KOPT-K1 (cell line): ENCODE measurements around the gene BAIAP2L2.
"Not testable (repeated sequence)": the region's sequence is repeated elsewhere in the genome, so short reads cannot be mapped to it uniquely, and the experiment has no call there.

Source experiments
- H3K27ac ChIP-seq: fragments of 200-600 bp; sonication (generic); 2 replicates; pipeline ENCODE4 v1.5.1; 2016; ENCODE audit warnings: antibody characterized with exemption, mild to moderate bottlenecking, low read depth, low read length; ENCODE audit not compliant: poor library complexity, severe bottlenecking
- H3K36me3 ChIP-seq: fragments of 200-600 bp; sonication (generic); 2 replicates; pipeline ENCODE4 v1.5.1; 2017; ENCODE audit warnings: antibody characterized with exemption, mild to moderate bottlenecking, low read length, moderate library complexity; ENCODE audit not compliant: insufficient read depth
- H3K9me3 ChIP-seq: fragments of 200-600 bp; sonication (generic); 2 replicates; pipeline ENCODE4 v1.5.1; 2017; ENCODE audit warnings: antibody characterized with exemption, low read length, mild to moderate bottlenecking; ENCODE audit not compliant: insufficient read depth, poor library complexity, severe bottlenecking

BAIAP2L2 gene, protein sequence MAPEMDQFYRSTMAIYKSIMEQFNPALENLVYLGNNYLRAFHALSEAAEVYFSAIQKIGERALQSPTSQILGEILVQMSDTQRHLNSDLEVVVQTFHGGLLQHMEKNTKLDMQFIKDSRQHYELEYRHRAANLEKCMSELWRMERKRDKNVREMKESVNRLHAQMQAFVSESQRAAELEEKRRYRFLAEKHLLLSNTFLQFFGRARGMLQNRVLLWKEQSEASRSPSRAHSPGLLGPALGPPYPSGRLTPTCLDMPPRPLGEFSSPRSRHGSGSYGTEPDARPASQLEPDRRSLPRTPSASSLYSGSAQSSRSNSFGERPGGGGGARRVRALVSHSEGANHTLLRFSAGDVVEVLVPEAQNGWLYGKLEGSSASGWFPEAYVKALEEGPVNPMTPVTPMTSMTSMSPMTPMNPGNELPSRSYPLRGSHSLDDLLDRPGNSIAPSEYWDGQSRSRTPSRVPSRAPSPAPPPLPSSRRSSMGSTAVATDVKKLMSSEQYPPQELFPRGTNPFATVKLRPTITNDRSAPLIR

GRCh38 chr22:38110008-38110862 lies at the start of gene BAIAP2L2:
Gene BAIAP2L2 (minus strand): TSS chr22:38110684. CDS start chr22:38110525, 159 bp downstream.
- peaks cover 18% of the 10 kb centered on the region; the same call in 1 of the 2 replicates for H3K36me3 ChIP-seq
- H3K9me3 ChIP-seq: no peaks in the 10 kb centered on the region
- no peak within 1 kb of the TSS for H3K27ac ChIP-seq

- Histone ChIP-seq H3K36me3 (no peaks in the 10 kb centered on the region), H3K27ac (no peak overlapping the region)
These were observed 45.2 kb upstream of the BAIAP2L2 start for GRCh38 chr22:38155703-38156102.

GRCh38 chr22:38154563-38154915 lies 44.1 kb upstream of the BAIAP2L2 start:
- not testable (repeated sequence) for H3K27ac ChIP-seq, H3K36me3 ChIP-seq, H3K9me3 ChIP-seq

More at GRCh38 chr22:38155703-38156102, 45.2 kb upstream of the BAIAP2L2 start:
- no peaks in the 10 kb centered on the region for H3K9me3 ChIP-seq

DNA sequence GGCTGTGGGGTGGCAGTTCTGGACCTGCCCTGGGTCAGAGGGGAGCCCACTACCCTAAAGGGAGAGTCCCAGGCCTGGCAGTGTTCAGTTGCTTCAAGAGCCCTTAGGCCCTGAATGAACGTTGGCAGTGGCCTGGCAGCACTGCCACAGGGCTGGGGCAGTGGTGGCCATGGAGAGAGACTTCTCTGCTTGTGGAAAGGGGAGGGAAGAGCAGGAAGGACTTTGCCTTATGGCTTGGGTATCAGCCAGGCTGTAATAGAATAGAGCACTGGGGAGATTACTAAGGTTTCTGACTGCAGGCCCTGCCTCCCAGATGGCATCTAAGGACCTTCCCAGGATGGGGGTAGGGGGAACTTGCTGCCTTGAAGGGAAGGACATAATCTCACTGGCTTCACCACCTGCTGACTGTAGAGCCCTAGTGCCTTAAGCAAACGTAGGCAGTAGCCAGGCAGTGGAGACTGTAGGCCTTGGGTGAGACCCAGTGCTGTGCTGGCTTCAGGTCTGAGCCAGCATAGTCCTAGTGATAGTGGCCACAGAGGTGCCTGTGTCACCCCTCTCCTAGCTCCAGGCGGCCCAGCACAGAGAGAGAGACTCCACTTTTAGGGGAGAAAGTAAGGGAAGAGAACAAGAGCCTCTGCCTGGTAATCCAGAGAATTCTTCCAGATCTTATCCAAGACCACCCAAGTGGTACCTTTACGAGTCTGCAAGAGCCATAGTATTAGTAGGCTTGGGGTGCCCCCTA lies 43.5 kb upstream of the BAIAP2L2 start:
- H3K27ac ChIP-seq: no peak overlapping the region
- H3K36me3 ChIP-seq: no peaks in the 10 kb centered on the region
- H3K9me3 ChIP-seq: no peaks in the 10 kb centered on the region

DNA sequence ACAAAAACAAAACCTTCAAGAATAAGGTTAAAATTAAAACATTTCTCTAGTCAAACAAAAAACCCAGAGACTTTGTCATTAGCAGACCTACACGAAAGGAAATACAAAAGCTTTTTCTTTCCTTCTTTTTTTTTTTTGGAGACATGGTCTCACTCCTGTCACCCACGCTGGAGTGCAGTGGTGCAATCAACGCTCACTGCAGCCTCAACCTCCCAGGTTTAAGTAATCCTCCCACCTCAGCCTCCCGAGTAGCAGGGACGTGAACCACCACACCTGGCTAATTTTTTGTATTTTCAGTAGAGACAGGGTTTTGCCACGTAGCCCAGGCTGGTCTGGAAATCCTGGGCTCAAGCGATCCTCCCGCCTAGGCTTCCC lies 40.6 kb upstream of the BAIAP2L2 start:
- Histone ChIP-seq H3K27ac (no peak overlapping the region), H3K36me3 (no peaks in the 10 kb centered on the region), H3K9me3 (no peaks in the 10 kb centered on the region)

GRCh38 chr22:38148245-38148644 lies 37.8 kb upstream of the BAIAP2L2 start:
- no peak overlapping the region for H3K27ac ChIP-seq
- H3K36me3 ChIP-seq: peaks cover 6% of the 10 kb centered on the region; the same call in 1 of the 2 replicates
- H3K9me3 ChIP-seq: no peaks in the 10 kb centered on the region

- not testable (repeated sequence) for H3K9me3 ChIP-seq, H3K27ac ChIP-seq
- peaks cover 16% of the 10 kb centered on the region; the same call in 1 of the 2 replicates for H3K36me3 ChIP-seq
These were observed 35.7 kb upstream of the BAIAP2L2 start for GRCh38 chr22:38146166-38146565.

DNA sequence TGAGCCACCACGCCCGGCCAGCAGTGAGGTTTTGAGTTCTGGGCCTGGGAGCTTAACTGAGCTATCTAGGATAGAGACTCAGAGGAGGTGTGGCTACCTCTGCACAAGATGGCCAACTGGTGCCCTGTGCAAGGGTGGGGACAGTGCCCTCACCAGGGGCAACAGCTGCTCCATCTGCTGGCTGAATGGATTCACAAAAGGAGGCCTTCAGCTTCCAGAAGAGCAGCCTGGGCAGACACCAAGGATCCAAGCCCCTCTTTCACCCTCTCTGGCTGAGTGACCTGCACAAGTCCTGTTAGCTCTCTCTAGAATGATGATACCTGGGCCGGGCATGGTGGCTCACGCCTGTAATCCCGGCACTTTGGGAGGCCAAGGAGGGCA lies 33.5 kb upstream of the BAIAP2L2 start:
- Histone ChIP-seq H3K27ac (no peak overlapping the region), H3K9me3 (no peaks in the 10 kb centered on the region), H3K36me3 (peaks cover 25% of the 10 kb centered on the region; the same call in 1 of the 2 replicates)

GRCh38 chr22:38142606-38143005 lies 32.1 kb upstream of the BAIAP2L2 start:
- Histone ChIP-seq H3K36me3 (peaks cover 35% of the 10 kb centered on the region; the same call in 1 of the 2 replicates), H3K9me3 (no peaks in the 10 kb centered on the region), H3K27ac (no peak overlapping the region)

DNA sequence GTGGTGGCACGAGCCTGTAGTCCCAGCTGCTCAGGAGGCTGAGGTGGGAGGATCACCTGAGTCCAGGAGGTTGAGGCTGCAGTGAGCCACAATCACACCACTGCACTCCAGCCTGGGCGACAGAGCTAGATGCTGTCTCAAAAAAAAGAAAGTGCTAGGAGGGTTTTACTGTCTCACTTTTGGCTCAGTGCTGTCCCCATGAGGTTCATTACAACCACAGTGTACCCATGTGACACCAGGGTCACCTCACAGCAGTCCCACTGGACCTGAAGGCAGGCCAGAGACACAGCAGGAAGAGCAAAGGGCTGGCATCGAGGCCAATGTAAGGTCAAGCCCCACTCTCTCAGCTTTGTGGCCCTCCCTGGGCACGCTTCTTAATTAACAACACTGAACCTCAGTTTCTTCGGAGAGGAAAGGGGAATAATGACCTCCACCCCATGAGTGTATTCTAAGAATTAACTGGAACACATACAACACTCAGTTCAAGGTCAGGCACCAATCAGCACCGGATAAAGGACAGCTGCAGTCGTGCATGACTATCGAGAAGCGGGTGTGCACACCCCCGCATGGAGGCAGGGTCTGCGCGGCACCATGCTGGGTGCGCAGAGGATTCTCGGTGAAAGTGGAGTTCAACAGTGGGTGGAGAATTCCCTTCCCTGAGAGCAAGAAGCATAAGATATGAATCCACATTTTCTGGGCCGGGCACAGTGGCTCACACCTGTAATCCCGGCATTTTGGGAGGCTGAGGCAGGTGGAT lies 30.9 kb upstream of the BAIAP2L2 start:
- no peak overlapping the region for H3K27ac ChIP-seq
- H3K9me3 ChIP-seq: no peaks in the 10 kb centered on the region
- H3K36me3 ChIP-seq: peaks cover 43% of the 10 kb centered on the region; the same call in 1 of the 2 replicates

- H3K9me3 ChIP-seq: no peaks in the 10 kb centered on the region
- H3K36me3 ChIP-seq: peaks cover 54% of the 10 kb centered on the region; the same call in 1 of the 2 replicates
- H3K27ac ChIP-seq: no peak overlapping the region
These were observed 29.4 kb upstream of the BAIAP2L2 start for GRCh38 chr22:38139901-38140300.

- H3K36me3 ChIP-seq: peaks cover 58% of the 10 kb centered on the region; the same call in 1 of the 2 replicates
- no peak overlapping the region for H3K27ac ChIP-seq
- H3K9me3 ChIP-seq: no peaks in the 10 kb centered on the region
These were observed 28.5 kb upstream of the BAIAP2L2 start for GRCh38 chr22:38138961-38139360.

- Histone ChIP-seq H3K27ac (no peak overlapping the region), H3K9me3 (no peaks in the 10 kb centered on the region), H3K36me3 (peaks cover 59% of the 10 kb centered on the region; the same call in 1 of the 2 replicates)
These were observed 27.6 kb upstream of the BAIAP2L2 start for GRCh38 chr22:38137876-38138687.
